GM12864 (cell line): ENCODE data around the gene KRT12.
A peak's percentile ranks its signal among the peaks of the same experiment; 100 is the strongest.

Experiments
- DNase-seq: peaks from one replicate; pipeline ENCODE4 v3.0.0-alpha.2; 2011; ENCODE audit warnings: low read depth
- H3K4me3 ChIP-seq: 2 replicates; pipeline ENCODE4 v1.5.1; 2011; ENCODE audit warnings: mild to moderate bottlenecking, low read depth, low read length, control low read depth
- TF ChIP-seq, protein P1 (sequence below): IDR thresholded peaks from 2 replicates; pipeline ENCODE4 v1.5.1; 2011; ENCODE audit warnings: low read depth, mild to moderate bottlenecking, moderate library complexity, low read length, control low read depth, inconsistent platforms; ENCODE audit errors: missing control alignments

Gene KRT12

DNA sequence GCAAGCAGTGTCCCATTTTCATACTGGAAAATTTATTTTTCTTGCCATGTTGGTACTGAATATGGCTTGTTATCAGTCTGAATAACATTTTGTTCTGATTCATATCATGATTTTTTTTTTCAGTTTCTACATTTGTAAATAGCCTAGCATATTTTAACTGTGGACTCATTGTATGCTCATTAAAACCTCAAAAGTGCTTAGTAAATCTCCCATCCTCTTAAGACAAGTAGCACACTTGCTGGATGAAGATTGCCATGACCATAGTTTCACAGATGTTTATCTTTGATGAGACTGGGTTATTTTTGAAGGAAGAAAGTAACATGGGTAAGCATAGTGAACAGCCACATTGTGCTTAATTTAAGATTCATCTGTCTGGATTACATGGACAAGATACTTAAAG is 45.5 kb downstream of the KRT12 start:
- no peak for DNase-seq
- TF ChIP-seq, protein P1, sequence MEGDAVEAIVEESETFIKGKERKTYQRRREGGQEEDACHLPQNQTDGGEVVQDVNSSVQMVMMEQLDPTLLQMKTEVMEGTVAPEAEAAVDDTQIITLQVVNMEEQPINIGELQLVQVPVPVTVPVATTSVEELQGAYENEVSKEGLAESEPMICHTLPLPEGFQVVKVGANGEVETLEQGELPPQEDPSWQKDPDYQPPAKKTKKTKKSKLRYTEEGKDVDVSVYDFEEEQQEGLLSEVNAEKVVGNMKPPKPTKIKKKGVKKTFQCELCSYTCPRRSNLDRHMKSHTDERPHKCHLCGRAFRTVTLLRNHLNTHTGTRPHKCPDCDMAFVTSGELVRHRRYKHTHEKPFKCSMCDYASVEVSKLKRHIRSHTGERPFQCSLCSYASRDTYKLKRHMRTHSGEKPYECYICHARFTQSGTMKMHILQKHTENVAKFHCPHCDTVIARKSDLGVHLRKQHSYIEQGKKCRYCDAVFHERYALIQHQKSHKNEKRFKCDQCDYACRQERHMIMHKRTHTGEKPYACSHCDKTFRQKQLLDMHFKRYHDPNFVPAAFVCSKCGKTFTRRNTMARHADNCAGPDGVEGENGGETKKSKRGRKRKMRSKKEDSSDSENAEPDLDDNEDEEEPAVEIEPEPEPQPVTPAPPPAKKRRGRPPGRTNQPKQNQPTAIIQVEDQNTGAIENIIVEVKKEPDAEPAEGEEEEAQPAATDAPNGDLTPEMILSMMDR, result no peak
- no peak overlapping the region for H3K4me3 ChIP-seq

DNA sequence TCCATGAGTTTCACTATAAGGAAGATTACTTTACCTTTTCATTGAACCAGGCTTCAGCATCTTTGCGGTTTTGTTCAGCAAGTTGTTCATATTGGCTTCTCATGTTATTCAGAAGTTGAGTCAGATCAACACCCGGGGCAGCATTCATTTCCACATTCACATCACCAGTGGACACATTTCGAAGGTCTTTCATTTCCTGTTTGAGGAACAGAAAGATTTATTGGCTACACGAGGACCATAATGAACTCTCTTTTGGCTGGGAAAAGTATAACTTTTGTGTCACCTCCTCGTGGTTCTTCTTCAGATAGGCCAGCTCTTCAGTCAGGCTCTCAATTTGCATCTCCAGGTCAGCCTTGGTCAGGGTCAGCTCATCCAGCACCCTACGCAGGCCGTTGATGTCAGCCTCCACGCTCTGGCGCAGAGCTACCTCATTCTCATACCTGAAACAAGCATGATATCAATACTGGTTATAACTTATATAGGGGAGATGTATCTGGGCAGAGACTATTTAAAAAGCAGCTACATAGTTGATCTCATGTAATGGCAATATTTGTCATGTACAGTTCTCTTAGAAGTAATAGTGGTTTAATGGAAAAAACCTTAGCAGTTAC is 46.7 kb downstream of the KRT12 start:
- no peak for DNase-seq
- TF ChIP-seq, protein P1, result no peak
- no peak overlapping the region for H3K4me3 ChIP-seq

DNA sequence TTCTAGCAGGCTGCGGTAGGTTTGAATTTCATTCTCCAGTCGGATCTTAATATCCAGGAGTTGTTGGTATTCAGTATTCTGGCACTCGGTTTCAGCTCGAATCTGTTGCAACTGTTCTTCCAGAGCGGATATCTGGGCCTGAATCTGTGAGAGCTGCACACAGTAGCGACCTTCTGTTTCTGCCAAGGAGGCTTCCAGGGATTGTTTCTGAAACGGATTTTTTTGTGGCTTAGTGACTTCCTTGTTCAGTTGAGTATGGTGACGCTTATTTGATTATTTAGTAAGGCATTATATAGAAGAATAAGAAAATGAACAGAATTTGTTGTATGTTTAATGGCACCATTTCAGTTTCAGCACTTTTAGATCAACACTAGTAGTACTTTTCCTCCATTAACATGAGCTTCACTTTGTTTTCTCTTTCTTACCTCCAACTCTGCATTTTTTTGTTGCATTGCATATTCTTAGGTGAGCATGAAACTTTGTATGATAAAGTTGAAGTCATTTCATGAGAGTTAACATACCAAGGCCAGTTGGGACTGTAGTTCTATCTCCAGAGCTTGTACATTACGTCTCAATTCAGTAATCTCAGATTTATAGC is 47.4 kb downstream of the KRT12 start:
- peak overlapping the region; percentile 50 for H3K4me3 ChIP-seq
- DNase-seq, result no peak
- TF ChIP-seq, protein P1, result no peak

DNA sequence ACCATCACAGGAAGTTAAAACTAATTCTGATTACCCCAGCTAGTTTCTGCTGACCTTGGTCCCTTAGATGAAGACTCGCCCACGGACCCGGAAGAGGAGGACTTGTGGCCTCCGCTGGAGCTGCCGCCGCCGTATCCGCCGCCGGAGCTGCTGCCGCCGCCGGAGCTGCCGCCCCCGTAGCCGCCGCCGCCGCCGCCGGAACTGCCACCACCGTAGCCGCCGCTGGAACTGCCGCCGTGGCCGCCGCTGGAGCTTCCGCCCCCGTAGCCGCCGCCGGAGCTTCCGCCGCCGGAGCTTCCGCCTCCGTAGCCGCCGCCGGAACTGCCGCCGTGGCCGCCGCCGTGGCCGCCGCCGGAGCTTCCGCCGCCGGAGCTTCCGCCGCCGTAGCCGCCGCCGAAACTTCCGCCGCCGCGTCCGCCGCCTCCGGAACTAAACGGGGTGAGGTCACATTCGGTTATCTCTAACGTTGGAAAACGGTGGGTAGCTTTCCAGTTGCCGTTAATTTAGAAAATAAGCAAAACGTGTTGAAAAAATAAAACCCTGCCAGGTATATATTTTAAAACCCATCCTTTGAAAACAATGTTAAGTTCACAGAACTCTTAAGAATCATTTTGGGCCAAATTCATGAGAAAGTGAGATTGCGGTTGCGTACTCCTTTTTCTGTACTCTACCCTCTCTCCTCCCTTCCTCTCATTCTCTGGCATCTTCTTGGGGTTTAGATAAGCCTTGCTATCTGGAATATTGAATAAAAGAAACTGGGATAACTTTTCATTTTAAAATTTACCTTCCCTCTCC is 48.1 kb downstream of the KRT12 start:
- peak overlapping the region; percentile 71 for H3K4me3 ChIP-seq
- peak; percentile 22 for DNase-seq
- TF ChIP-seq, protein P1, result no peak

DNA sequence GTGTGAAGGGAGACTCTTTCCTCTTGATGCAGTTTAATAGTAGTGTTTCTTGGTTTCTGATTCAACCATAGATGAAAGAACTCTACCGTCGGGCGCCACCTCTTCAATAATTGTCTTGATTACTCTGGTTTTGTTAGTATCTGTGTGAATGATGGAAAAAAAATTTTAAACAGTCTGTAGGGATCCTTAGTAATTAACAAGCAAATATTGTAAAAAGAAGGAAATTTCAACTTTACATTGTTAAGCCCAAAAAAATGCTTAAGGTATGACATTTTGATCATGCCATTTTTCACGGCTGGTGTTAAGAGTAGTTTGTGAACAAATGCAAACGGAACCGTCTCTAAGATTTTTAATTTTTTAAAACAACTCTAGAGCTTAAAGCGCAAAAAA is 48.7 kb downstream of the KRT12 start:
- DNase-seq, result no peak
- TF ChIP-seq, protein P1, result no peak
- H3K4me3 ChIP-seq, result peak overlapping the region; percentile 71

DNA sequence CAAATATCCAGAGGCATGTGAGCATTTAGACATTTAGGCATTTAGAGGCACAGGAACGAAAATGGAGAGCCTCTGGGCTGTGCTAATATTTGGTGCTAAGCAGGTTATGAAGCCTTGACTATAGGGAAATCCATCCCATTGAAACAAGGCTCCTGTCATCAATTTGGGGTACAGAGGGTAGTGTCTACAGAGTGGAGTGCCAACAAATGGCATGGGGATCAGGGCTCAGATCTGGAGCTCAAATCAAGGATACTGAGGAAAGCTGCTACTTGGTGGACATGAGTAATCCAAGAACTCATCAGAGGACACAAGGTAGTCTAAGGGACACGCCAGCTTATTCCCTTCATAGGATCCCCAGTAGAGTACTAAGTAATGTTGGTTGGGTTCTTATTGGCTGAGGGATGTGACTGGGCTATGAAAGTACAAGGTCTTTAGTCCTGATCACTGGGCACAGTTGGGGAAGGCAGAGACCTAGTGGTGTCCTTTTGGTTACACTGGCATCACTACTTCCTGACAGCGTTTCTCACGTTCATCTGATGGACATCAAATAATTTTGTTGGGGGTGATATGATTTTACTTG is 49.8 kb downstream of the KRT12 start:
- no peak overlapping the region for H3K4me3 ChIP-seq
- TF ChIP-seq, protein P1, result no peak
- DNase-seq, result no peak
